Peyer's patch (tissue), 4 donors: ENCODE data around the gene MRPL53. TPM values are rescaled to one million over a fixed set of nuclear protein-coding genes. Genes with fewer than 3 reads are reported as not detected.

Experiments
- DNase-seq, 3 donors: peaks; one replicate each; pipeline ENCODE4 v3.0.0-alpha.2; 2017 to 2019
- H3K27ac ChIP-seq, 4 donors: fragments of 200-600 bp; sonication (generic); one replicate each; pipeline ENCODE4 v1.5.1; 2016 to 2019
- H3K27me3 ChIP-seq, 2 donors: fragments of 200-600 bp; sonication (generic); one replicate each; pipeline ENCODE4 v1.5.1; 2019
- H3K36me3 ChIP-seq, 3 donors: fragments of 200-600 bp; sonication (generic); one replicate each; pipeline ENCODE4 v1.5.1; 2016 to 2019
- H3K4me1 ChIP-seq, 4 donors: fragments of 200-600 bp; sonication (generic); one replicate each; pipeline ENCODE4 v1.5.1; 2016 to 2019
- H3K4me3 ChIP-seq, 4 donors: fragments of 200-600 bp; sonication (generic); 1 replicate in 3 of 4; 2 replicates in 1 of 4; pipeline ENCODE4 v1.5.1; 2016 to 2019; ENCODE audit warnings: mild to moderate bottlenecking in 1 of 4
- H3K9me3 ChIP-seq, 4 donors: fragments of 200-600 bp; sonication (generic); one replicate each; pipeline ENCODE4 v1.5.1; 2016 to 2019; ENCODE audit warnings: mild to moderate bottlenecking in 1 of 4
- CTCF ChIP-seq, 6 experiments: fragments of 450-650 bp in 4 of 6; fragments of 200-600 bp in 2 of 6; sonication (generic) in 1 of 6; IDR thresholded peaks; one replicate each; pipeline ENCODE4 v1.5.1; 2017 to 2019; ENCODE audit warnings: antibody characterized with exemption in 6 of 6, mild to moderate bottlenecking in 3 of 6, moderate library complexity in 1 of 6
- POLR2A ChIP-seq, 2 donors: fragments of 450-650 bp; IDR thresholded peaks; one replicate each; pipeline ENCODE4 v1.5.1; 2017; ENCODE audit warnings: antibody characterized with exemption in 2 of 2, mild to moderate bottlenecking in 2 of 2, moderate library complexity in 2 of 2
- total RNA-seq, 4 donors: library from RNA; depleted of rRNA; stranded (reverse); fragments of >200 nt; gene quantifications; one replicate each; pipeline ENCODE4 v1.1.0, GENCODE V29; 2016

The MRPL53 gene
- total RNA-seq, 4 donors from 2014 or later: 17.8 to 23.8 (median 20.0) TPM

GRCh38 chr2:74438248-74438647 is 34.2 kb downstream of the MRPL53 start:
- Histone ChIP-seq H3K9me3 (no peaks in the 10 kb centered on the region), H3K27me3 (no peaks in the 10 kb centered on the region), H3K4me3 (no peak overlapping the region), H3K4me1 (peaks cover 0 to 25% (median 14%) of the 10 kb centered on the region in 4 donors), H3K27ac (no peak overlapping the region), H3K36me3 (no peaks in the 10 kb centered on the region)
- TF ChIP-seq POLR2A (IDR thresholded peaks at IDR 0.05) (no peak), CTCF (IDR thresholded peaks at IDR 0.05) (no peak)
- DNase-seq: no peak

DNA sequence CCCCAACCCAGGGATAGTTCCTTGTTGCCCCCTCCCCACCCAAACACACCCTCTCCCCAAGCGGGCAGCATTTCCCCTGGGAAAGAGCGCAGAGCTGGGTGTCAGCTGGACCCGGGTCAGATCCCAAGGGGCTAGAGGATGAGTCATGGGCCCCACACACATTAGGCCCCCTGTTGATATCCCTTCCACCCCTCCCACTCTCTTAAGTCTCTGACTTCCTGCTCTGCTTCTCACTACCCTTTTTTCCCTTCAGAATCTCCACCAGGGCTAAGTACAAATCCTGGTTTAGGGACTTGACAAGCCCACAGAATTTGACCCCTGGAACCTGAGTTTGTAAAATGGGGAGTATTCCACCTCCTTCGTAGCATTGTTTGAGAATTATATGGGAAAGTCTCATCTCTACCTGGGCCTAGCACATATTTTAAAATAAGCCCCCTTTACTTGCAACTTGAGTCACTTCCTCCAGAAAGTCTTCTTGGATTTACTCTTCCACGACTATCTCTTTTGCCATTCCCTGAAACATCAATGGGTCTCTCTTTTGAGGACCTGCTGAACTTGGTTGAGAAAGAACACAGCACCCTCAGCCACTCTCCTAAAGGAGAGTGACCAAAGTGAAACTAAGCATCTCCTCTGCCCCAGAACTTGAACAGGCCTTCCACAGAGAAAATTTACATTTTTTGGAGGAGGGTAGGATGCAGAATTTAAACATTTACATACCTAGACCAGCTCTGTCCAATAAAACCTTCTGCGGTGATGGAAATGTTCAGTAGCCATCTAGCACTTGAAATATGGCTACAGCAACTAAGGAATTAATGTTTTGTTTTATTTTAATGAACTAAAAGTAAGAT is 35.4 kb downstream of the MRPL53 start:
- peaks cover 0 to 22% (median 14%) of the 10 kb centered on the region in 4 donors for H3K4me1 ChIP-seq
- no peak for DNase-seq

DNA sequence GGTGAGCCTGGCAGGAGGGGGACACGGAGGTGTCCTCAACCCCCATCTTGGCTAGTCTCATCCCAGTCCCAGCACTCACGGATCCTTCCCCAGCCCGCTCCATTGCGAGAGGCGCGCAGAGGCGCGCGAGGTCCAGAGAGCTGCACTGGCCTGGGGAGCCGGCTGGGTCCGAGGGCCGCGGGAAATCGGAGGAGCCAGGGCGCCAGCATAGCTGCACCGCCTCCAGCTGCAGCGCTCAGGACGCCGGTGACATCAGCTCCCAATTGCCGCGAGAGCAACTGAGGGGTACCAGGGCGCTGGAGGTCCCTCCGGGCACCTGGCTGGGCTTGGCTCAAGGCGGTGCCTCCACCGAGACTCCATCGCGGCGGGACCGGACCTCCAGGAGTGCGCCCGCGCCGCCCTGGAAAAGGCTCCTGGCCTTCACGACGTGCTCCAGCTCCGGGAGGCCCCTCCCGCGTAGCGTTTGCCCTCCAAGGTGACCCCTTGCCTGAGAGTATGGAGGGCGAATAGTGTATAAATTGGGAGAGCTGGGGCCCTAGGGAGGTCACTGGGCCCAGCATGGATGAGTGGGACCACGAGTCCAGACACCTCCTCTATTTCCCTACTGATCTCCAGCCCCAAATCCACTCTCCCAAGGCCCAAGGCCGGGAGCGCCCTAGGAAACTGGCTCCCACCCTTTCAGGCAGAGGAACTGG is 36.2 kb downstream of the MRPL53 start:
- Histone ChIP-seq H3K4me3 (no peak overlapping the region), H3K27ac (no peak overlapping the region), H3K27me3 (no peaks in the 10 kb centered on the region), H3K9me3 (no peaks in the 10 kb centered on the region), H3K4me1 (peaks cover 0 to 22% (median 10%) of the 10 kb centered on the region in 4 donors), H3K36me3 (peaks cover 0 to 13% (median 0%) of the 10 kb centered on the region in 3 donors)
- TF ChIP-seq POLR2A (IDR thresholded peaks at IDR 0.05): no peak
- no peak for TF ChIP-seq CTCF (IDR thresholded peaks at IDR 0.05)
- no peak for DNase-seq

More for the DNA sequence above, 35.4 kb downstream of the MRPL53 start:
- Histone ChIP-seq H3K36me3 (peaks cover 0 to 5% (median 0%) of the 10 kb centered on the region in 3 donors), H3K4me3 (no peak overlapping the region), H3K9me3 (no peaks in the 10 kb centered on the region), H3K27ac (no peak overlapping the region), H3K27me3 (no peaks in the 10 kb centered on the region)
- TF ChIP-seq POLR2A (IDR thresholded peaks at IDR 0.05) (no peak), CTCF (IDR thresholded peaks at IDR 0.05) (no peak)

- Histone ChIP-seq H3K27ac (peak overlapping the region in 3 of 4 donors; percentile 62 to 91 (median 62)), H3K27me3 (no peaks in the 10 kb centered on the region), H3K36me3 (peaks cover 0 to 54% (median 0%) of the 10 kb centered on the region in 3 donors), H3K4me1 (peaks cover 0 to 16% (median 4%) of the 10 kb centered on the region in 4 donors), H3K4me3 (no peak overlapping the region), H3K9me3 (no peaks in the 10 kb centered on the region)
- TF ChIP-seq POLR2A (IDR thresholded peaks at IDR 0.05) (no peak), CTCF (IDR thresholded peaks at IDR 0.05) (no peak)
- no peak for DNase-seq
Measured at GRCh38 chr2:74430502-74430901, 42.0 kb downstream of the MRPL53 start.

GRCh38 chr2:74429487-74430451 is 42.7 kb downstream of the MRPL53 start:
- H3K9me3 ChIP-seq: no peaks in the 10 kb centered on the region
- peak in 2 of 3 donors; percentile 77 to 86 for DNase-seq
- no peak overlapping the region for H3K4me3 ChIP-seq
- H3K27me3 ChIP-seq: no peaks in the 10 kb centered on the region
- peak overlapping the region in 3 of 4 donors; percentile 62 to 91 (median 62) for H3K27ac ChIP-seq
- H3K4me1 ChIP-seq: peaks cover 0 to 16% (median 4%) of the 10 kb centered on the region in 4 donors
- TF ChIP-seq POLR2A (IDR thresholded peaks at IDR 0.05) (peak in 1 of 2 donors; percentile 45), CTCF (IDR thresholded peaks at IDR 0.05) (no peak)
- H3K36me3 ChIP-seq: peaks cover 0 to 60% (median 0%) of the 10 kb centered on the region in 3 donors
